Natural killer cell (primary cell): Measurements from ENCODE around the gene LDLRAD4. TPM values are rescaled to one million over a fixed set of nuclear protein-coding genes. Genes with fewer than 3 reads are reported as not detected.

Source experiments
- ATAC-seq, 3 donors: fragments of 150-1000 bp in 2 of 3; fragments of 200-7000 bp in 1 of 3; cut with Tn5 transposase; 1 replicate in 1 of 3; 2 replicates in 2 of 3; pipeline ENCODE4 v1.10.0; 2021; ENCODE audit warnings: mild to moderate bottlenecking in 2 of 3, moderate library complexity in 2 of 3
- DNase-seq, 2 donors: peaks; one replicate each; pipeline versions ENCODE4 v3.0.0 to v3.0.0-alpha.2; 2013 to 2021; ENCODE audit warnings: mixed read lengths in 1 of 2
- H3K27ac ChIP-seq: one replicate; pipeline ENCODE4 v1.5.1; 2013; ENCODE audit warnings: mild to moderate bottlenecking, low read length
- H3K27me3 ChIP-seq: one replicate; pipeline ENCODE4 v1.6.1; 2013; ENCODE audit warnings: low read length; ENCODE audit not compliant: control insufficient read depth, insufficient read depth
- H3K36me3 ChIP-seq: one replicate; pipeline ENCODE4 v1.6.1; 2013; ENCODE audit warnings: low read length; ENCODE audit not compliant: control insufficient read depth, insufficient read depth
- H3K4me1 ChIP-seq: one replicate; pipeline ENCODE4 v1.6.1; 2013; ENCODE audit warnings: low read length; ENCODE audit not compliant: control insufficient read depth, insufficient read depth
- H3K4me3 ChIP-seq: one replicate; pipeline ENCODE4 v1.5.1; 2013; ENCODE audit warnings: low read length
- H3K9me3 ChIP-seq: one replicate; pipeline ENCODE4 v1.6.1; 2013; ENCODE audit warnings: low read length; ENCODE audit not compliant: control insufficient read depth, insufficient read depth
- H3K27ac Mint-ChIP-seq, 2 donors: one replicate each; pipeline ENCODE4 v1.8.0; 2022; ENCODE audit warnings: mild to moderate bottlenecking in 2 of 2, mixed read lengths in 2 of 2, moderate library complexity in 1 of 2
- H3K27me3 Mint-ChIP-seq, 2 donors: one replicate each; pipeline ENCODE4 v1.8.0; 2022; ENCODE audit warnings: low read depth in 2 of 2, mixed read lengths in 2 of 2
- H3K36me3 Mint-ChIP-seq: one replicate; pipeline ENCODE4 v1.8.0; 2022; ENCODE audit warnings: mixed read lengths
- H3K4me1 Mint-ChIP-seq, 2 donors: one replicate each; pipeline ENCODE4 v1.8.0; 2022; ENCODE audit warnings: mixed read lengths in 2 of 2
- H3K4me3 Mint-ChIP-seq: one replicate; pipeline ENCODE4 v1.8.0; 2022; ENCODE audit warnings: mild to moderate bottlenecking, moderate library complexity, mixed read lengths
- H3K9me3 Mint-ChIP-seq, 2 donors: one replicate each; pipeline ENCODE4 v1.8.0; 2022; ENCODE audit warnings: mixed read lengths in 2 of 2
- CTCF ChIP-seq: fragments of 200-600 bp; IDR thresholded peaks from one replicate; pipeline ENCODE4 v1.8.0; 2022; ENCODE audit warnings: antibody characterized with exemption
- WGBS: methylation state at CpG from one replicate; pipeline ENCODE4 v1.1.7; 2013; ENCODE audit warnings: missing lambda C conversion rate; ENCODE audit not compliant: insufficient coverage; 5-methylcytosine and 5-hydroxymethylcytosine counted together
- intact Hi-C: fragments of 100-400 bp; cut with micrococcal nuclease; formaldehyde crosslinking; loops from one replicate; pipeline ENCODE4 v1.14.2; 2022
- total RNA-seq, 4 donors: library from RNA; stranded (reverse); fragments of 120-200 nt in 1 of 4; gene quantifications; one replicate each; pipeline versions ENCODE4 v1.2.3 to v1.2.4, GENCODE V29; 2013 to 2022

The LDLRAD4 gene
- total RNA-seq, 3 donors from 2014 or later (not counting 1 experiment from before 2014, with no cell fraction given) = 24.0 to 36.3 (median 29.2) TPM

- Histone ChIP-seq H3K27me3 (no peaks in the 10 kb centered on the region), H3K36me3 (no peaks in the 10 kb centered on the region), H3K27ac (no peak overlapping the region), H3K4me1 (peaks cover 4% of the 10 kb centered on the region), H3K9me3 (no peaks in the 10 kb centered on the region), H3K4me3 (no peak overlapping the region)
- H3K4me3 Mint-ChIP-seq = no peak overlapping the region
- peaks cover 23 to 41% of the 10 kb centered on the region in 2 donors for H3K4me1 Mint-ChIP-seq
- no peaks in the 10 kb centered on the region for H3K9me3 Mint-ChIP-seq
- no peak for TF ChIP-seq CTCF
- DNase-seq = no peak
- H3K27me3 Mint-ChIP-seq = no peaks in the 10 kb centered on the region
- no peak for ATAC-seq
- H3K36me3 Mint-ChIP-seq = no peaks in the 10 kb centered on the region
- WGBS = 96% methylated on average over 16 of the region's 17 CpGs
- intact Hi-C loops = no loop called here
- no peak overlapping the region for H3K27ac Mint-ChIP-seq
Observed at GRCh38 chr18:13531681-13532325, 313.2 kb downstream of the LDLRAD4 start.

- Mint-ChIP-seq H3K36me3 (no peaks in the 10 kb centered on the region), H3K4me3 (no peak overlapping the region), H3K4me1 (peaks cover 23 to 48% of the 10 kb centered on the region in 2 donors), H3K9me3 (no peaks in the 10 kb centered on the region), H3K27me3 (no peaks in the 10 kb centered on the region), H3K27ac (peak overlapping the region in 1 of 2 donors; percentile 12)
- WGBS = 95% methylated on average over 14 of the region's 14 CpGs
- intact Hi-C loops = no loop called here
- DNase-seq (no peak), ATAC-seq (no peak)
- no peak for TF ChIP-seq CTCF
- no peak overlapping the region for H3K4me3 ChIP-seq
- no peaks in the 10 kb centered on the region for H3K36me3 ChIP-seq
- peaks cover 4% of the 10 kb centered on the region for H3K4me1 ChIP-seq
- H3K27ac ChIP-seq = no peak overlapping the region
- H3K27me3 ChIP-seq = no peaks in the 10 kb centered on the region
- no peaks in the 10 kb centered on the region for H3K9me3 ChIP-seq
Observed at GRCh38 chr18:13532406-13533075, 314.0 kb downstream of the LDLRAD4 start.

- Histone ChIP-seq H3K27me3 (no peaks in the 10 kb centered on the region), H3K36me3 (no peaks in the 10 kb centered on the region)
Observed at GRCh38 chr18:13534631-13535030, 316.1 kb downstream of the LDLRAD4 start.

More at GRCh38 chr18:13534631-13535030, 316.1 kb downstream of the LDLRAD4 start:
- Mint-ChIP-seq H3K27me3 (no peaks in the 10 kb centered on the region), H3K9me3 (no peaks in the 10 kb centered on the region), H3K36me3 (no peaks in the 10 kb centered on the region), H3K4me3 (no peak overlapping the region), H3K4me1 (peaks cover 35 to 48% of the 10 kb centered on the region in 2 donors), H3K27ac (peak overlapping the region in 1 of 2 donors; percentile 21)
- H3K4me3 ChIP-seq = no peak overlapping the region
- DNase-seq (no peak), ATAC-seq (no peak)
- peaks cover 8% of the 10 kb centered on the region for H3K4me1 ChIP-seq
- H3K9me3 ChIP-seq = no peaks in the 10 kb centered on the region
- H3K27ac ChIP-seq = no peak overlapping the region
- intact Hi-C loops = no loop called here
- no peak for TF ChIP-seq CTCF
- 93% methylated on average over 4 of the region's 4 CpGs for WGBS
